ENCODE data around the gene SVEP1.

GRCh38 chr9:110591526-110591925 is 12.0 kb upstream of the SVEP1 start:
- TF ChIP-seq, protein P1, sequence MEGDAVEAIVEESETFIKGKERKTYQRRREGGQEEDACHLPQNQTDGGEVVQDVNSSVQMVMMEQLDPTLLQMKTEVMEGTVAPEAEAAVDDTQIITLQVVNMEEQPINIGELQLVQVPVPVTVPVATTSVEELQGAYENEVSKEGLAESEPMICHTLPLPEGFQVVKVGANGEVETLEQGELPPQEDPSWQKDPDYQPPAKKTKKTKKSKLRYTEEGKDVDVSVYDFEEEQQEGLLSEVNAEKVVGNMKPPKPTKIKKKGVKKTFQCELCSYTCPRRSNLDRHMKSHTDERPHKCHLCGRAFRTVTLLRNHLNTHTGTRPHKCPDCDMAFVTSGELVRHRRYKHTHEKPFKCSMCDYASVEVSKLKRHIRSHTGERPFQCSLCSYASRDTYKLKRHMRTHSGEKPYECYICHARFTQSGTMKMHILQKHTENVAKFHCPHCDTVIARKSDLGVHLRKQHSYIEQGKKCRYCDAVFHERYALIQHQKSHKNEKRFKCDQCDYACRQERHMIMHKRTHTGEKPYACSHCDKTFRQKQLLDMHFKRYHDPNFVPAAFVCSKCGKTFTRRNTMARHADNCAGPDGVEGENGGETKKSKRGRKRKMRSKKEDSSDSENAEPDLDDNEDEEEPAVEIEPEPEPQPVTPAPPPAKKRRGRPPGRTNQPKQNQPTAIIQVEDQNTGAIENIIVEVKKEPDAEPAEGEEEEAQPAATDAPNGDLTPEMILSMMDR (IDR thresholded peaks at IDR 0.05; ENCODE audit: low read depth, low read length): no peak
- TF ChIP-seq POLR2A (IDR thresholded peaks at IDR 0.05; ENCODE audit: extremely low read depth, insufficient read length) (no peak), MYC (IDR thresholded peaks at IDR 0.05; ENCODE audit: low read depth, low read length) (no peak)
- TF ChIP-seq, protein P2, sequence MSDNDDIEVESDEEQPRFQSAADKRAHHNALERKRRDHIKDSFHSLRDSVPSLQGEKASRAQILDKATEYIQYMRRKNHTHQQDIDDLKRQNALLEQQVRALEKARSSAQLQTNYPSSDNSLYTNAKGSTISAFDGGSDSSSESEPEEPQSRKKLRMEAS (IDR thresholded peaks at IDR 0.05; ENCODE audit: low read depth, low read length): no peak
